HepG2 (cell line): ENCODE results near the gene VPS13C. TPM values are rescaled to one million over a fixed set of nuclear protein-coding genes. Genes with fewer than 3 reads are reported as not detected.

Experiments
- GPN1 ChIP-seq: sonication (generic); formaldehyde crosslinking; IDR thresholded peaks from 2 replicates; pipeline ENCODE4 v1.5.1; 2020; ENCODE audit warnings: missing genetic modification reagents, borderline replicate concordance
- KDM2A ChIP-seq: sonication (generic); formaldehyde crosslinking; IDR thresholded peaks from 2 replicates; pipeline ENCODE4 v1.4.0; 2020; ENCODE audit warnings: low read depth, missing genetic modification reagents, borderline replicate concordance
- KDM3A ChIP-seq: IDR thresholded peaks from 2 replicates; pipeline ENCODE4 v1.6.1; 2018; ENCODE audit warnings: low read depth, missing compliant biosample characterization
- MATR3 ChIP-seq: sonication (generic); formaldehyde crosslinking; IDR thresholded peaks from 2 replicates; pipeline ENCODE4 v1.4.0; 2020; ENCODE audit warnings: missing genetic modification reagents
- MTA3 ChIP-seq: sonication (generic); formaldehyde crosslinking; IDR thresholded peaks from 2 replicates; pipeline ENCODE4 v1.4.0; 2020; ENCODE audit warnings: missing genetic modification reagents
- MXI1 ChIP-seq: IDR thresholded peaks from 3 replicates; pipeline ENCODE4 v1.6.1; 2012; ENCODE audit warnings: low read depth, low read length, inconsistent platforms, borderline replicate concordance
- PAF1 ChIP-seq: IDR thresholded peaks from 2 replicates; pipeline ENCODE4 v1.6.1; 2016; ENCODE audit warnings: missing genetic modification reagents, missing compliant biosample characterization
- POLR2AphosphoS2 ChIP-seq: IDR thresholded peaks from 2 replicates; pipeline ENCODE4 v1.6.1; 2011; ENCODE audit warnings: low read depth, low read length, improper control_type of control experiment
- SRSF9 ChIP-seq: fragments of 200-400 bp; formaldehyde crosslinking; IDR thresholded peaks from 2 replicates; pipeline ENCODE4 v1.6.1; 2018; ENCODE audit warnings: borderline replicate concordance, mild to moderate bottlenecking, low read depth, low read length; ENCODE audit not compliant: insufficient read depth, poor library complexity, severe bottlenecking
- ZNF562 ChIP-seq: sonication (generic); formaldehyde crosslinking; IDR thresholded peaks from 2 replicates; pipeline ENCODE4 v1.8.0; 2022; ENCODE audit warnings: missing genetic modification reagents, borderline replicate concordance
- ZNF788 ChIP-seq: sonication (generic); formaldehyde crosslinking; IDR thresholded peaks from 2 replicates; pipeline ENCODE4 v1.5.0; 2020; ENCODE audit warnings: mild to moderate bottlenecking, missing genetic modification reagents, borderline replicate concordance
- polyA plus RNA-seq, 8 experiments: library from polyadenylated mRNA; depleted of rRNA in 3 of 8; stranded (reverse) in 7 of 8; unstranded in 1 of 8; fragments of >200 nt; fragmentation: Illumina TruSeq in 4 of 8; extraction: Trizol in 4 of 8; gene quantifications; 2 replicates each; pipeline versions ENCODE4 v1.2.1 to v1.2.3, GENCODE V29; 2011 to 2016; ENCODE audit warnings: low read depth in 4 of 8, missing spikeins in 1 of 8, mixed read lengths in 1 of 8; ENCODE audit not compliant: insufficient read depth in 1 of 8
- total RNA-seq, 5 experiments: library from RNA; depleted of rRNA; stranded (reverse); fragments of >200 nt; fragmentation: Illumina TruSeq; extraction: Trizol; gene quantifications; 2 replicates each; pipeline ENCODE4 v1.2.3, GENCODE V29; 2016; ENCODE audit warnings: low read depth in 1 of 5
- TF ChIP-seq, protein P1 (sequence below): sonication (generic); formaldehyde crosslinking; IDR thresholded peaks from 2 replicates; pipeline ENCODE4 v1.9.0; 2021; ENCODE audit warnings: missing genetic modification reagents, mild to moderate bottlenecking, borderline replicate concordance
- TF ChIP-seq, protein P2 (sequence below): sonication (generic); formaldehyde crosslinking; IDR thresholded peaks from 2 replicates; pipeline ENCODE4 v1.4.0; 2020; ENCODE audit warnings: missing genetic modification reagents
- TF ChIP-seq, protein P3 (sequence below): sonication (generic); formaldehyde crosslinking; IDR thresholded peaks from 2 replicates; pipeline ENCODE4 v1.4.0; 2020; ENCODE audit warnings: missing genetic modification reagents, borderline replicate concordance
- TF ChIP-seq, protein P4 (sequence below): sonication (generic); formaldehyde crosslinking; IDR thresholded peaks from 2 replicates; pipeline ENCODE4 v1.5.0; 2020; ENCODE audit warnings: missing genetic modification reagents

VPS13C gene
- total and polyA plus RNA-seq, 2 of the 13 experiments (the other 11 are each of a cell fraction or from before 2014, with no cell fraction given): 10.9 to 26.8 TPM

DNA sequence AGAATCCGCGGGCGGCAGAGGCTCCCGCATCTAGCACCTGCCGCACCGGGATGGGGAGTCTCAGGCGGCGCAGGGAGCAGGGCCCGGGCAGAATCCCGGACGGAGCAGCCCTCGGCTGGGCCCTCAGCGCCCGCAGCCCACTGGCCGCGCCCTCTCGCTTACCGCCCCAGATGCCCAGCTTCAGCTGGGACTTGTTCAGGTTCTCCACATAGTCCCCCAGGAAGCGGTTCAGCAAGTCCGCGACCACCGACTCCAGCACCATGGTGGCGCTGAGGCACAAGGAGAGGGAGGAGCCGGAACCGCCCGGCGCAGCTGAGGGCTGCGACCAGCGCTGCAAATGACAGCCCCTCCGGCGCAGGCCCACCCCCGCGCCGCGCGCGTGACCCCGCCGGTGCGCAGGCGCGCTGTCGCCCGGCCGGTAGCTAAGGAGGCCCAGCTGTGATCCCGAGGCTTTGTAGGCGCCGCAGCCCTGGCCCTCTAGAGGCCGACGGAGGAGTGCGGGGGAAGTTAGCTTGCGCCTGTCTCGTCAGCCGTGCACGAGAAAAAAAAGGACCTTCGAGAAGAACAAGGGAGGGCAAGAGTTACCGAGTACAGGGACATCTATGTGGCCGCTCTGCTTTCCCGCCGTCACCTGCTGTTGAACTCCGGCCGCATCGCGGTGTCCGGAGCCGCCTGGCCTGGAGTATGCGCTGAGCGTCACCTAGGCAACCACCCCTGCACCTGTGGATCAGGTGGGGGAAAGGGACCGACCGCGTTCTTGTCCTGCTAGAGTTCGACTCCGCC lies at the start of gene VPS13C (continued):
- TF ChIP-seq, protein P1, sequence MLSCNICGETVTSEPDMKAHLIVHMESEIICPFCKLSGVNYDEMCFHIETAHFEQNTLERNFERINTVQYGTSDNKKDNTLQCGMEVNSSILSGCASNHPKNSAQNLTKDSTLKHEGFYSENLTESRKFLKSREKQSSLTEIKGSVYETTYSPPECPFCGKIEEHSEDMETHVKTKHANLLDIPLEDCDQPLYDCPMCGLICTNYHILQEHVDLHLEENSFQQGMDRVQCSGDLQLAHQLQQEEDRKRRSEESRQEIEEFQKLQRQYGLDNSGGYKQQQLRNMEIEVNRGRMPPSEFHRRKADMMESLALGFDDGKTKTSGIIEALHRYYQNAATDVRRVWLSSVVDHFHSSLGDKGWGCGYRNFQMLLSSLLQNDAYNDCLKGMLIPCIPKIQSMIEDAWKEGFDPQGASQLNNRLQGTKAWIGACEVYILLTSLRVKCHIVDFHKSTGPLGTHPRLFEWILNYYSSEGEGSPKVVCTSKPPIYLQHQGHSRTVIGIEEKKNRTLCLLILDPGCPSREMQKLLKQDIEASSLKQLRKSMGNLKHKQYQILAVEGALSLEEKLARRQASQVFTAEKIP (CRISPR knock-in tag): no peak
- TF ChIP-seq GPN1 (CRISPR knock-in tag) (peak; percentile 12; the same call in 1 of the 2 replicates), PAF1 (CRISPR knock-in tag) (no peak), MXI1 (peak; percentile 75; the same call in 1 of the 3 replicates), POLR2AphosphoS2 (no peak), MTA3 (no peak), ZNF788 (peak; percentile 74; the same call in 1 of the 2 replicates), MATR3 (CRISPR knock-in tag) (no peak), KDM2A (CRISPR knock-in tag) (peak; percentile 81; the same call in 1 of the 2 replicates), KDM3A (CRISPR knock-in tag) (peak; percentile 50; the same call in 1 of the 2 replicates), SRSF9 (no peak), ZNF562 (no peak)
- TF ChIP-seq, protein P2, sequence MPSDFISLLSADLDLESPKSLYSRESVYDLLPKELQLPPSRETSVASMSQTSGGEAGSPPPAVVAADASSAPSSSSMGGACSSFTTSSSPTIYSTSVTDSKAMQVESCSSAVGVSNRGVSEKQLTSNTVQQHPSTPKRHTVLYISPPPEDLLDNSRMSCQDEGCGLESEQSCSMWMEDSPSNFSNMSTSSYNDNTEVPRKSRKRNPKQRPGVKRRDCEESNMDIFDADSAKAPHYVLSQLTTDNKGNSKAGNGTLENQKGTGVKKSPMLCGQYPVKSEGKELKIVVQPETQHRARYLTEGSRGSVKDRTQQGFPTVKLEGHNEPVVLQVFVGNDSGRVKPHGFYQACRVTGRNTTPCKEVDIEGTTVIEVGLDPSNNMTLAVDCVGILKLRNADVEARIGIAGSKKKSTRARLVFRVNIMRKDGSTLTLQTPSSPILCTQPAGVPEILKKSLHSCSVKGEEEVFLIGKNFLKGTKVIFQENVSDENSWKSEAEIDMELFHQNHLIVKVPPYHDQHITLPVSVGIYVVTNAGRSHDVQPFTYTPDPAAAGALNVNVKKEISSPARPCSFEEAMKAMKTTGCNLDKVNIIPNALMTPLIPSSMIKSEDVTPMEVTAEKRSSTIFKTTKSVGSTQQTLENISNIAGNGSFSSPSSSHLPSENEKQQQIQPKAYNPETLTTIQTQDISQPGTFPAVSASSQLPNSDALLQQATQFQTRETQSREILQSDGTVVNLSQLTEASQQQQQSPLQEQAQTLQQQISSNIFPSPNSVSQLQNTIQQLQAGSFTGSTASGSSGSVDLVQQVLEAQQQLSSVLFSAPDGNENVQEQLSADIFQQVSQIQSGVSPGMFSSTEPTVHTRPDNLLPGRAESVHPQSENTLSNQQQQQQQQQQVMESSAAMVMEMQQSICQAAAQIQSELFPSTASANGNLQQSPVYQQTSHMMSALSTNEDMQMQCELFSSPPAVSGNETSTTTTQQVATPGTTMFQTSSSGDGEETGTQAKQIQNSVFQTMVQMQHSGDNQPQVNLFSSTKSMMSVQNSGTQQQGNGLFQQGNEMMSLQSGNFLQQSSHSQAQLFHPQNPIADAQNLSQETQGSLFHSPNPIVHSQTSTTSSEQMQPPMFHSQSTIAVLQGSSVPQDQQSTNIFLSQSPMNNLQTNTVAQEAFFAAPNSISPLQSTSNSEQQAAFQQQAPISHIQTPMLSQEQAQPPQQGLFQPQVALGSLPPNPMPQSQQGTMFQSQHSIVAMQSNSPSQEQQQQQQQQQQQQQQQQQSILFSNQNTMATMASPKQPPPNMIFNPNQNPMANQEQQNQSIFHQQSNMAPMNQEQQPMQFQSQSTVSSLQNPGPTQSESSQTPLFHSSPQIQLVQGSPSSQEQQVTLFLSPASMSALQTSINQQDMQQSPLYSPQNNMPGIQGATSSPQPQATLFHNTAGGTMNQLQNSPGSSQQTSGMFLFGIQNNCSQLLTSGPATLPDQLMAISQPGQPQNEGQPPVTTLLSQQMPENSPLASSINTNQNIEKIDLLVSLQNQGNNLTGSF (CRISPR knock-in tag): peak; percentile 90
- TF ChIP-seq, protein P3, sequence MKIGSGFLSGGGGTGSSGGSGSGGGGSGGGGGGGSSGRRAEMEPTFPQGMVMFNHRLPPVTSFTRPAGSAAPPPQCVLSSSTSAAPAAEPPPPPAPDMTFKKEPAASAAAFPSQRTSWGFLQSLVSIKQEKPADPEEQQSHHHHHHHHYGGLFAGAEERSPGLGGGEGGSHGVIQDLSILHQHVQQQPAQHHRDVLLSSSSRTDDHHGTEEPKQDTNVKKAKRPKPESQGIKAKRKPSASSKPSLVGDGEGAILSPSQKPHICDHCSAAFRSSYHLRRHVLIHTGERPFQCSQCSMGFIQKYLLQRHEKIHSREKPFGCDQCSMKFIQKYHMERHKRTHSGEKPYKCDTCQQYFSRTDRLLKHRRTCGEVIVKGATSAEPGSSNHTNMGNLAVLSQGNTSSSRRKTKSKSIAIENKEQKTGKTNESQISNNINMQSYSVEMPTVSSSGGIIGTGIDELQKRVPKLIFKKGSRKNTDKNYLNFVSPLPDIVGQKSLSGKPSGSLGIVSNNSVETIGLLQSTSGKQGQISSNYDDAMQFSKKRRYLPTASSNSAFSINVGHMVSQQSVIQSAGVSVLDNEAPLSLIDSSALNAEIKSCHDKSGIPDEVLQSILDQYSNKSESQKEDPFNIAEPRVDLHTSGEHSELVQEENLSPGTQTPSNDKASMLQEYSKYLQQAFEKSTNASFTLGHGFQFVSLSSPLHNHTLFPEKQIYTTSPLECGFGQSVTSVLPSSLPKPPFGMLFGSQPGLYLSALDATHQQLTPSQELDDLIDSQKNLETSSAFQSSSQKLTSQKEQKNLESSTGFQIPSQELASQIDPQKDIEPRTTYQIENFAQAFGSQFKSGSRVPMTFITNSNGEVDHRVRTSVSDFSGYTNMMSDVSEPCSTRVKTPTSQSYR (CRISPR knock-in tag): no peak
- TF ChIP-seq, protein P4, sequence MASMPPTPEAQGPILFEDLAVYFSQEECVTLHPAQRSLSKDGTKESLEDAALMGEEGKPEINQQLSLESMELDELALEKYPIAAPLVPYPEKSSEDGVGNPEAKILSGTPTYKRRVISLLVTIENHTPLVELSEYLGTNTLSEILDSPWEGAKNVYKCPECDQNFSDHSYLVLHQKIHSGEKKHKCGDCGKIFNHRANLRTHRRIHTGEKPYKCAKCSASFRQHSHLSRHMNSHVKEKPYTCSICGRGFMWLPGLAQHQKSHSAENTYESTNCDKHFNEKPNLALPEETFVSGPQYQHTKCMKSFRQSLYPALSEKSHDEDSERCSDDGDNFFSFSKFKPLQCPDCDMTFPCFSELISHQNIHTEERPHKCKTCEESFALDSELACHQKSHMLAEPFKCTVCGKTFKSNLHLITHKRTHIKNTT (CRISPR knock-in tag): no peak
